SK-N-SH (cell line): ENCODE data around the gene GNB5.

Experiments
- CHD2 ChIP-seq: fragments of 150-350 bp; IDR thresholded peaks from 2 replicates; pipeline ENCODE4 v1.6.1; 2018; ENCODE audit warnings: low read length; ENCODE audit not compliant: partially characterized antibody
- EZH2phosphoT487 ChIP-seq: fragments of 200-600 bp; sonication (generic); IDR thresholded peaks from 2 replicates; pipeline ENCODE4 v1.6.1; 2017; ENCODE audit warnings: low read depth, mixed run types, mild to moderate bottlenecking, antibody characterized with exemption, moderate library complexity, borderline replicate concordance
- FOXM1 ChIP-seq: IDR thresholded peaks from 2 replicates; pipeline ENCODE4 v1.4.0; 2012; ENCODE audit warnings: low read depth, mild to moderate bottlenecking
- POLR2AphosphoS5 ChIP-seq: IDR thresholded peaks from 2 replicates; pipeline ENCODE4 v1.6.1; 2012; ENCODE audit warnings: low read depth, low read length
- SIN3A ChIP-seq: IDR thresholded peaks from 2 replicates; pipeline ENCODE4 v1.6.1; 2012; ENCODE audit warnings: low read depth, mild to moderate bottlenecking, low read length, moderate library complexity, borderline replicate concordance
- TAF1 ChIP-seq: IDR thresholded peaks from 2 replicates; pipeline ENCODE4 v1.6.1; 2012; ENCODE audit warnings: low read depth, mild to moderate bottlenecking, low read length, moderate library complexity, borderline replicate concordance
- YY1 ChIP-seq: IDR thresholded peaks from 2 replicates; pipeline ENCODE4 v1.4.0; 2012; ENCODE audit warnings: low read depth, mild to moderate bottlenecking
- TF ChIP-seq, protein P1 (sequence below): fragments of 200-600 bp; sonication (generic); IDR thresholded peaks from 2 replicates; pipeline ENCODE4 v1.6.1; 2017; ENCODE audit warnings: antibody characterized with exemption, mild to moderate bottlenecking, moderate library complexity
- TF ChIP-seq, protein P2 (sequence below): IDR thresholded peaks from 2 replicates; pipeline ENCODE4 v1.4.0; 2012; ENCODE audit warnings: low read depth

DNA sequence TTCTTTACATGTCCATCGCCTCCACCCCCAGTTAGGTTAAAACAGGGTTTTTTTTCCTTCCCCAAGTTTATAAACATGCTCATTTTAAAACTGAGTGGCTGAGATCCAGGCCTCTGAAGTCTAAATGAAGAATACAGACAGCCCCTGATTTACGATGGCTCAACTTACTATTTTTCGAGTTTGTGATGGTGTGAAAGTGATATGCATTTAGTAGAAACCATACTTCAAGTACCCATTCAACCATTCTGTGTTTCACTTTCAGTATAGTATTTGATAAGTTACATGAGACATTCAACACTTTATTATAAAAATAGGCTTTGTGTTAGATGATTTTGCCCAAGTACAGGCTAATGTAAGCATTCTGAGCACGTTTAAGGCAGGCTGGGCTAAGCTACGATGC is 30.5 kb upstream of the GNB5 start:
- TF ChIP-seq, protein P1, sequence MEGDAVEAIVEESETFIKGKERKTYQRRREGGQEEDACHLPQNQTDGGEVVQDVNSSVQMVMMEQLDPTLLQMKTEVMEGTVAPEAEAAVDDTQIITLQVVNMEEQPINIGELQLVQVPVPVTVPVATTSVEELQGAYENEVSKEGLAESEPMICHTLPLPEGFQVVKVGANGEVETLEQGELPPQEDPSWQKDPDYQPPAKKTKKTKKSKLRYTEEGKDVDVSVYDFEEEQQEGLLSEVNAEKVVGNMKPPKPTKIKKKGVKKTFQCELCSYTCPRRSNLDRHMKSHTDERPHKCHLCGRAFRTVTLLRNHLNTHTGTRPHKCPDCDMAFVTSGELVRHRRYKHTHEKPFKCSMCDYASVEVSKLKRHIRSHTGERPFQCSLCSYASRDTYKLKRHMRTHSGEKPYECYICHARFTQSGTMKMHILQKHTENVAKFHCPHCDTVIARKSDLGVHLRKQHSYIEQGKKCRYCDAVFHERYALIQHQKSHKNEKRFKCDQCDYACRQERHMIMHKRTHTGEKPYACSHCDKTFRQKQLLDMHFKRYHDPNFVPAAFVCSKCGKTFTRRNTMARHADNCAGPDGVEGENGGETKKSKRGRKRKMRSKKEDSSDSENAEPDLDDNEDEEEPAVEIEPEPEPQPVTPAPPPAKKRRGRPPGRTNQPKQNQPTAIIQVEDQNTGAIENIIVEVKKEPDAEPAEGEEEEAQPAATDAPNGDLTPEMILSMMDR = no peak
- TF ChIP-seq, protein P2, sequence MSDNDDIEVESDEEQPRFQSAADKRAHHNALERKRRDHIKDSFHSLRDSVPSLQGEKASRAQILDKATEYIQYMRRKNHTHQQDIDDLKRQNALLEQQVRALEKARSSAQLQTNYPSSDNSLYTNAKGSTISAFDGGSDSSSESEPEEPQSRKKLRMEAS = no peak
- TF ChIP-seq TAF1 (no peak), CHD2 (no peak), EZH2phosphoT487 (no peak), YY1 (no peak), SIN3A (no peak), POLR2AphosphoS5 (no peak), FOXM1 (no peak)
